ENCODE results near the gene GXYLT2.

DNA sequence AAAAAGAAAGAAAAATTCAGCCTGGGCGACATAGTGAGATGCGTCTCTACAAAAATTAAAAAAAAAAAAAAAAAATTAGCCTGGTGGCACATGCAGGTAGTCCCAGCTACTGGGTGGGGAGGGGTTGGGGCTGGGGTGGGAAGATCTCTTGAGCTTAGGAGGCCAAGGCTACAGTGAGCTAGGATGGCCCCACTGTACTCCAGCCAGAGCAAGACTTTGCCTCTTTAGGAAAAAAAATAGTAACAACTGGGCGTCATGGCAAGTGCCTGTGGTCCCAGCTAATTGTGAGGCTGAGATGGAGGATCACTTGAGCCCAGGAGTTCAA is 84.8 kb downstream of the GXYLT2 start:
- TF ChIP-seq CTCF (IDR thresholded peaks at IDR 0.05) (no peak), POLR2AphosphoS5 (IDR thresholded peaks at IDR 0.05) (no peak), POLR2A (IDR thresholded peaks at IDR 0.05) (no peak)
